IMR-90 (cell line): ENCODE measurements around the gene INA. TPM values are rescaled to one million over a fixed set of nuclear protein-coding genes. Genes with fewer than 3 reads are reported as not detected.

Experiments
- ATAC-seq: fragments of 200-7000 bp; cut with Tn5 transposase; 2 replicates; pipeline ENCODE4 v1.9.1; 2020; ENCODE audit warnings: low read depth, mild to moderate bottlenecking, moderate library complexity
- BruUV-seq: library from RNA; stranded (reverse); fragments of 400-500 nt; replicated peaks from 2 replicates; lab custom pipeline; 2021; lab: Mats Ljungman, UMichigan
- CTCF ChIA-PET: fragments of 300-600 bp; formaldehyde crosslinking; extraction: SDS; loops from one replicate; lab custom pipeline; 2021; ENCODE audit warnings: antibody characterized with exemption; lab: Yijun Ruan, JAX
- POLR2A ChIA-PET: fragments of 300-600 bp; sonication (Branson Sonifier 250); formaldehyde crosslinking; loops from one replicate; lab custom pipeline; 2022; ENCODE audit warnings: antibody characterized with exemption; ENCODE audit not compliant: unreplicated experiment; lab: Charles Lee
- DNase-seq: peaks from one replicate; pipeline ENCODE4 v3.0.0; 2013
- H2AFZ ChIP-seq: replicated peaks from 2 replicates; pipeline ENCODE3; 2013; ENCODE audit warnings: low read length, mild to moderate bottlenecking; ENCODE audit not compliant: poor library complexity
- H2AK5ac ChIP-seq: 2 replicates; pipeline ENCODE4 v1.6.1; 2013; ENCODE audit warnings: low read depth, low read length, inconsistent platforms
- H2AK9ac ChIP-seq: replicated peaks from 2 replicates; pipeline ENCODE3; 2013; ENCODE audit warnings: mild to moderate bottlenecking, low read depth, low read length, moderate library complexity; ENCODE audit not compliant: poor library complexity
- H2BK120ac ChIP-seq: 2 replicates; pipeline ENCODE4 v1.6.1; 2013; ENCODE audit warnings: low read depth, low read length, inconsistent platforms
- H2BK15ac ChIP-seq: 3 replicates; pipeline ENCODE4 v1.6.1; 2013; ENCODE audit warnings: low read depth, low read length, inconsistent platforms
- H2BK20ac ChIP-seq: 2 replicates; pipeline ENCODE4 v1.6.1; 2013; ENCODE audit warnings: low read depth, mild to moderate bottlenecking, inconsistent platforms, low read length, moderate library complexity
- H2BK5ac ChIP-seq: 2 replicates; pipeline ENCODE4 v1.6.1; 2013; ENCODE audit warnings: mild to moderate bottlenecking, low read depth, low read length, inconsistent platforms; ENCODE audit not compliant: poor library complexity, severe bottlenecking
- H3K14ac ChIP-seq: replicated peaks from 2 replicates; pipeline ENCODE4 v1.6.1; 2013; ENCODE audit warnings: low read depth, low read length, inconsistent platforms
- H3K18ac ChIP-seq: 2 replicates; pipeline ENCODE4 v1.6.1; 2013; ENCODE audit warnings: low read depth, low read length, control low read depth
- H3K23ac ChIP-seq: 2 replicates; pipeline ENCODE4 v1.6.1; 2013; ENCODE audit warnings: low read depth, low read length, inconsistent platforms
- H3K27ac ChIP-seq: 2 replicates; pipeline ENCODE4 v1.5.1; 2013; ENCODE audit warnings: mild to moderate bottlenecking, control low read depth, low read length; ENCODE audit not compliant: insufficient read depth
- H3K27me3 ChIP-seq: 2 replicates; pipeline ENCODE4 v1.6.1; 2013; ENCODE audit warnings: low read length; ENCODE audit not compliant: control insufficient read depth, insufficient read depth
- H3K36me3 ChIP-seq: 2 replicates; pipeline ENCODE4 v1.6.1; 2013; ENCODE audit warnings: low read length, mixed read lengths; ENCODE audit not compliant: control insufficient read depth, insufficient read depth
- H3K4ac ChIP-seq: 2 replicates; pipeline ENCODE4 v1.6.1; 2013; ENCODE audit warnings: low read depth, low read length, inconsistent platforms
- H3K4me1 ChIP-seq: 2 replicates; pipeline ENCODE4 v1.6.1; 2013; ENCODE audit warnings: low read length, mixed read lengths; ENCODE audit not compliant: control insufficient read depth, insufficient read depth
- H3K4me2 ChIP-seq: 2 replicates; pipeline ENCODE4 v1.6.1; 2013; ENCODE audit warnings: low read depth, mild to moderate bottlenecking, control low read depth, low read length, moderate library complexity
- H3K4me3 ChIP-seq: 2 replicates; pipeline ENCODE4 v1.5.1; 2013; ENCODE audit warnings: low read depth, mild to moderate bottlenecking, control low read depth, low read length, moderate library complexity; ENCODE audit not compliant: insufficient read depth
- H3K56ac ChIP-seq: 2 replicates; pipeline ENCODE4 v1.6.1; 2013; ENCODE audit warnings: low read length, inconsistent platforms; ENCODE audit not compliant: insufficient read depth; ENCODE audit errors: extremely low read depth
- H3K79me1 ChIP-seq, 2 experiments: 2 replicates each; pipeline ENCODE4 v1.6.1; 2013; ENCODE audit warnings: low read length in 2 of 2, inconsistent platforms in 1 of 2, low read depth in 1 of 2
- H3K9ac ChIP-seq: 2 replicates; pipeline ENCODE4 v1.6.1; 2013; ENCODE audit warnings: low read depth, low read length, control low read depth
- H3K9me1 ChIP-seq: 2 replicates; pipeline ENCODE4 v1.6.1; 2013; ENCODE audit warnings: low read length, inconsistent platforms; ENCODE audit not compliant: insufficient read depth
- H3K9me3 ChIP-seq: 2 replicates; pipeline ENCODE4 v1.6.1; 2013; ENCODE audit warnings: low read length; ENCODE audit not compliant: control insufficient read depth, insufficient read depth
- H4K20me1 ChIP-seq: 2 replicates; pipeline ENCODE4 v1.6.1; 2013; ENCODE audit warnings: low read length, inconsistent platforms; ENCODE audit not compliant: insufficient read depth
- H4K5ac ChIP-seq: 2 replicates; pipeline ENCODE4 v1.6.1; 2013; ENCODE audit warnings: mild to moderate bottlenecking, low read depth, low read length, control low read depth
- H4K8ac ChIP-seq, 2 experiments: 2 replicates each; pipeline ENCODE4 v1.6.1; 2013; ENCODE audit warnings: low read depth in 2 of 2, low read length in 2 of 2, control low read depth in 1 of 2, inconsistent platforms in 1 of 2
- H4K91ac ChIP-seq: 2 replicates; pipeline ENCODE4 v1.6.1; 2013; ENCODE audit warnings: low read depth, low read length, inconsistent platforms; ENCODE audit not compliant: insufficient read depth
- BHLHE40 ChIP-seq: fragments of 150-350 bp; IDR thresholded peaks from 2 replicates; pipeline ENCODE4 v1.6.1; 2016; ENCODE audit warnings: mild to moderate bottlenecking, low read depth, low read length
- CEBPB ChIP-seq: IDR thresholded peaks from 2 replicates; pipeline ENCODE4 v1.6.1; 2012; ENCODE audit warnings: low read depth, low read length, improper control_type of control experiment
- CHD1 ChIP-seq: IDR thresholded peaks from 2 replicates; pipeline ENCODE4 v1.6.1; 2012; ENCODE audit warnings: low read depth, low read length, improper control_type of control experiment
- ELK1 ChIP-seq: fragments of 150-350 bp; IDR thresholded peaks from 2 replicates; pipeline ENCODE4 v1.6.1; 2016; ENCODE audit warnings: low read depth, mild to moderate bottlenecking, low read length, moderate library complexity, borderline replicate concordance
- FOS ChIP-seq: fragments of 150-350 bp; IDR thresholded peaks from 2 replicates; pipeline ENCODE4 v1.6.1; 2016; ENCODE audit warnings: low read depth, low read length
- MAFK ChIP-seq: IDR thresholded peaks from 2 replicates; pipeline ENCODE4 v1.6.1; 2012; ENCODE audit warnings: low read depth, low read length, improper control_type of control experiment
- MAZ ChIP-seq: IDR thresholded peaks from 2 replicates; pipeline ENCODE4 v1.6.1; 2012; ENCODE audit warnings: low read depth, mild to moderate bottlenecking, low read length, improper control_type of control experiment, moderate library complexity, borderline replicate concordance
- MXI1 ChIP-seq: IDR thresholded peaks from 2 replicates; pipeline ENCODE4 v1.6.1; 2012; ENCODE audit warnings: low read depth, mild to moderate bottlenecking, low read length, moderate library complexity, borderline replicate concordance
- NFE2L2 ChIP-seq: fragments of 150-350 bp; IDR thresholded peaks from 2 replicates; pipeline ENCODE4 v1.6.1; 2016; ENCODE audit warnings: low read depth, mild to moderate bottlenecking, low read length
- POLR2A ChIP-seq: IDR thresholded peaks from 2 replicates; pipeline ENCODE4 v1.6.1; 2012; ENCODE audit warnings: mild to moderate bottlenecking, low read depth, low read length
- RAD21 ChIP-seq: IDR thresholded peaks from 2 replicates; pipeline ENCODE4 v1.6.1; 2012; ENCODE audit warnings: low read length, improper control_type of control experiment
- RCOR1 ChIP-seq: IDR thresholded peaks from 2 replicates; pipeline ENCODE4 v1.6.1; 2012; ENCODE audit warnings: mild to moderate bottlenecking, low read length, improper control_type of control experiment; ENCODE audit not compliant: insufficient replicate concordance
- RFX5 ChIP-seq: IDR thresholded peaks from 2 replicates; pipeline ENCODE4 v1.8.0; 2012; ENCODE audit warnings: low read depth, mild to moderate bottlenecking, low read length, moderate library complexity
- SMC3 ChIP-seq: fragments of 150-350 bp; IDR thresholded peaks from 2 replicates; pipeline ENCODE4 v1.6.1; 2016; ENCODE audit warnings: low read depth, mild to moderate bottlenecking, antibody characterized with exemption, low read length, moderate library complexity
- USF2 ChIP-seq: fragments of 150-350 bp; IDR thresholded peaks from 2 replicates; pipeline ENCODE4 v1.6.1; 2017; ENCODE audit warnings: mild to moderate bottlenecking, antibody characterized with exemption, low read length, low read depth
- WGBS, 2 experiments: methylation state at CpG; one replicate each; pipeline versions ENCODE4 v1.1.5 to v1.1.7; 2013; ENCODE audit warnings: missing lambda C conversion rate in 2 of 2; ENCODE audit not compliant: insufficient read length in 1 of 2; ENCODE audit errors: extremely low coverage in 2 of 2; 5-methylcytosine and 5-hydroxymethylcytosine counted together
- dilution Hi-C: fragments of 300-500 bp; cut with HindIII; formaldehyde crosslinking; loops from one replicate; pipeline ENCODE4 v1.14.3; 2018; ENCODE audit warnings: low sequenced_read_pairs; ENCODE audit not compliant: unreplicated experiment
- in situ Hi-C: fragments of 300-500 bp; cut with MboI; formaldehyde crosslinking; loops from 3 replicates; pipeline ENCODE4 v1.14.3; 2019; ENCODE audit warnings: low sequenced_read_pairs, inconsistent platforms, mixed read lengths
- intact Hi-C: fragments of 100-400 bp; cut with micrococcal nuclease; formaldehyde crosslinking; loops from 2 replicates; pipeline ENCODE4 v1.10.0; 2022
- polyA plus RNA-seq, 3 experiments: library from polyadenylated mRNA; depleted of rRNA; stranded (reverse); fragments of >200 nt; gene quantifications; 2 replicates each; pipeline ENCODE4 v1.2.3, GENCODE V29; 2012; ENCODE audit warnings: low replicate concordance in 1 of 3
- total RNA-seq: library from RNA; depleted of rRNA; stranded (reverse); fragments of >200 nt; gene quantifications from 2 replicates; pipeline ENCODE4 v1.2.3, GENCODE V29; 2012
- TF ChIP-seq, protein P1 (sequence below): conservative IDR thresholded peaks from 2 replicates; pipeline ENCODE4 v1.5.1; 2012; ENCODE audit warnings: mild to moderate bottlenecking, low read depth, low read length, improper control_type of control experiment

INA gene
- total and polyA plus RNA-seq, 2 of the 4 experiments (the other 2 are of a cell fraction) = 4.5 to 7.5 TPM

GRCh38 chr10:103276251-103276895, 565 bp upstream of the INA start:
- Histone ChIP-seq H3K4me1 (peaks cover 12% of the 10 kb centered on the region), H2BK120ac (no peak overlapping the region), H2BK20ac (no peak overlapping the region), H3K4me3 (peak overlapping the region; percentile 57; the same call in 1 of the 2 replicates), H3K18ac (no peak overlapping the region), H4K8ac (no peak overlapping the region), H3K27me3 (peaks cover 24% of the 10 kb centered on the region), H4K91ac (no peak overlapping the region), H4K5ac (no peak overlapping the region), H3K56ac (no peak overlapping the region), H3K9me1 (peaks cover 7% of the 10 kb centered on the region; the same call in 1 of the 2 replicates), H3K79me1 (peaks cover 0 to 11% of the 10 kb centered on the region in 2 experiments; a peak in 2 of 4 replicates), H3K14ac (no peak overlapping the region), H3K9me3 (no peaks in the 10 kb centered on the region), H2BK15ac (no peak overlapping the region), H3K4ac (no peak overlapping the region), H2AK5ac (no peak overlapping the region), H3K9ac (no peak overlapping the region), H3K27ac (no peak overlapping the region), H2AFZ (peak overlapping the region; percentile 92), H3K36me3 (no peaks in the 10 kb centered on the region), H3K23ac (no peak overlapping the region), H3K4me2 (peak overlapping the region; percentile 70; the same call in 1 of the 2 replicates), H2AK9ac (no peak overlapping the region), H2BK5ac (no peak overlapping the region), H4K20me1 (peaks cover 25% of the 10 kb centered on the region)
- BruUV-seq = no TSS peak
- in situ Hi-C loops = no loop called here
- ChIA-PET POLR2A (no interaction called here), CTCF (no interaction called here)
- dilution Hi-C loops = no loop called here
- DNase-seq (no peak), ATAC-seq (no peak)
- TF ChIP-seq RCOR1 = no peak
- TF ChIP-seq BHLHE40 = no peak
- TF ChIP-seq CEBPB = no peak
- no peak for TF ChIP-seq FOS
- no peak for TF ChIP-seq MAZ
- no peak for TF ChIP-seq USF2
- no peak for TF ChIP-seq NFE2L2
- TF ChIP-seq POLR2A = no peak
- no peak for TF ChIP-seq MXI1
- TF ChIP-seq ELK1 = no peak
- TF ChIP-seq MAFK = no peak
- no peak for TF ChIP-seq SMC3
- TF ChIP-seq, protein P1, sequence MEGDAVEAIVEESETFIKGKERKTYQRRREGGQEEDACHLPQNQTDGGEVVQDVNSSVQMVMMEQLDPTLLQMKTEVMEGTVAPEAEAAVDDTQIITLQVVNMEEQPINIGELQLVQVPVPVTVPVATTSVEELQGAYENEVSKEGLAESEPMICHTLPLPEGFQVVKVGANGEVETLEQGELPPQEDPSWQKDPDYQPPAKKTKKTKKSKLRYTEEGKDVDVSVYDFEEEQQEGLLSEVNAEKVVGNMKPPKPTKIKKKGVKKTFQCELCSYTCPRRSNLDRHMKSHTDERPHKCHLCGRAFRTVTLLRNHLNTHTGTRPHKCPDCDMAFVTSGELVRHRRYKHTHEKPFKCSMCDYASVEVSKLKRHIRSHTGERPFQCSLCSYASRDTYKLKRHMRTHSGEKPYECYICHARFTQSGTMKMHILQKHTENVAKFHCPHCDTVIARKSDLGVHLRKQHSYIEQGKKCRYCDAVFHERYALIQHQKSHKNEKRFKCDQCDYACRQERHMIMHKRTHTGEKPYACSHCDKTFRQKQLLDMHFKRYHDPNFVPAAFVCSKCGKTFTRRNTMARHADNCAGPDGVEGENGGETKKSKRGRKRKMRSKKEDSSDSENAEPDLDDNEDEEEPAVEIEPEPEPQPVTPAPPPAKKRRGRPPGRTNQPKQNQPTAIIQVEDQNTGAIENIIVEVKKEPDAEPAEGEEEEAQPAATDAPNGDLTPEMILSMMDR = no peak
- no peak for TF ChIP-seq RFX5
- TF ChIP-seq RAD21 = no peak
- no peak for TF ChIP-seq CHD1
- 17% methylated on average over 8 of the region's 21 CpGs; no CpG with 5 or more reads in 1 of the 2 experiments for WGBS, 2 experiments
- intact Hi-C loops = no loop called here
